Putamen (tissue), 1 donor: Measurements from ENCODE around the gene TIMM21.

Experiments
- DNase-seq: peaks from one replicate; pipeline ENCODE4 v3.0.0-alpha.2; 2016; ENCODE audit warnings: low spot score

TIMM21 gene

GRCh38 chr18:74191577-74191976, 43.3 kb downstream of the TIMM21 start:
- no peak for DNase-seq

GRCh38 chr18:74194691-74195090, 46.4 kb downstream of the TIMM21 start:
- no peak for DNase-seq

GRCh38 chr18:74196220-74197119, 48.1 kb downstream of the TIMM21 start:
- DNase-seq: peak; percentile 53

- no peak for DNase-seq
Observed at GRCh38 chr18:74197705-74198341, 49.5 kb downstream of the TIMM21 start.

- DNase-seq: no peak
Observed at GRCh38 chr18:74198453-74198852, 50.1 kb downstream of the TIMM21 start.

GRCh38 chr18:74200780-74201179, 52.5 kb downstream of the TIMM21 start:
- no peak for DNase-seq

- DNase-seq: no peak
Observed at GRCh38 chr18:74203811-74204210, 55.5 kb downstream of the TIMM21 start.

- DNase-seq: no peak
Observed at GRCh38 chr18:74204526-74205152, 56.3 kb downstream of the TIMM21 start.
